Neutrophil (primary cell): ENCODE results near the gene JTB.

Experiments
- H3K27ac ChIP-seq: fragments of 200-600 bp; sonication (generic); 2 replicates; pipeline ENCODE4 v1.5.1; 2016; ENCODE audit warnings: mild to moderate bottlenecking, moderate library complexity
- H3K27me3 ChIP-seq: fragments of 200-600 bp; sonication (generic); 2 replicates; pipeline ENCODE4 v1.6.0; 2016; ENCODE audit warnings: mild to moderate bottlenecking
- H3K36me3 ChIP-seq: fragments of 200-600 bp; sonication (generic); 2 replicates; pipeline ENCODE4 v1.5.1; 2017
- H3K4me1 ChIP-seq, 2 experiments: fragments of 200-600 bp in 1 of 2; sonication (generic) in 1 of 2; 1 replicate in 1 of 2; 2 replicates in 1 of 2; pipeline versions ENCODE4 v1.5.1 to v1.6.1; 2013 to 2016; ENCODE audit warnings: low read depth in 1 of 2, low read length in 1 of 2, mild to moderate bottlenecking in 1 of 2, moderate library complexity in 1 of 2; ENCODE audit not compliant: control insufficient read depth in 1 of 2, insufficient read depth in 1 of 2
- H3K4me3 ChIP-seq, 2 experiments: fragments of 200-600 bp in 1 of 2; sonication (generic) in 1 of 2; 1 replicate in 1 of 2; 2 replicates in 1 of 2; pipeline ENCODE4 v1.5.1; 2013 to 2016; ENCODE audit warnings: low read depth in 1 of 2, low read length in 1 of 2, mild to moderate bottlenecking in 1 of 2, moderate library complexity in 1 of 2
- H3K9me3 ChIP-seq: fragments of 200-600 bp; sonication (generic); 2 replicates; pipeline ENCODE4 v1.5.1; 2016
- CTCF ChIP-seq: fragments of 200-600 bp; sonication (generic); IDR thresholded peaks from 2 replicates; pipeline ENCODE4 v1.5.1; 2016; ENCODE audit warnings: antibody characterized with exemption

The JTB gene

GRCh38 chr1:153938996-153939395 is 38.5 kb downstream of the JTB start:
- Histone ChIP-seq H3K9me3 (no peaks in the 10 kb centered on the region), H3K4me3 (no peak overlapping the region), H3K4me1 (peaks cover 14 to 19% of the 10 kb centered on the region in 2 experiments), H3K36me3 (peaks cover 93% of the 10 kb centered on the region), H3K27ac (peak overlapping the region; percentile 43), H3K27me3 (no peaks in the 10 kb centered on the region)
- no peak for TF ChIP-seq CTCF

GRCh38 chr1:153937331-153937730 is 40.1 kb downstream of the JTB start:
- Histone ChIP-seq H3K27ac (no peak overlapping the region), H3K4me1 (peaks cover 0 to 4% of the 10 kb centered on the region in 2 experiments), H3K4me3 (no peak overlapping the region), H3K36me3 (peaks cover 100% of the 10 kb centered on the region), H3K9me3 (no peaks in the 10 kb centered on the region), H3K27me3 (no peaks in the 10 kb centered on the region)
- TF ChIP-seq CTCF: no peak

GRCh38 chr1:153936011-153936802 is 41.3 kb downstream of the JTB start:
- H3K4me1 ChIP-seq: no peaks in the 10 kb centered on the region
- H3K27me3 ChIP-seq: no peaks in the 10 kb centered on the region
- no peak overlapping the region for H3K4me3 ChIP-seq
- peaks cover 99% of the 10 kb centered on the region for H3K36me3 ChIP-seq
- H3K9me3 ChIP-seq: no peaks in the 10 kb centered on the region
- no peak for TF ChIP-seq CTCF
- H3K27ac ChIP-seq: no peak overlapping the region

- Histone ChIP-seq H3K27ac (peak overlapping the region; percentile 6), H3K4me1 (no peaks in the 10 kb centered on the region), H3K27me3 (no peaks in the 10 kb centered on the region), H3K9me3 (no peaks in the 10 kb centered on the region), H3K36me3 (peaks cover 99% of the 10 kb centered on the region), H3K4me3 (no peak overlapping the region)
- TF ChIP-seq CTCF: no peak
These were observed 42.7 kb downstream of the JTB start for GRCh38 chr1:153934746-153935145.

- Histone ChIP-seq H3K4me3 (no peak overlapping the region), H3K36me3 (peaks cover 99% of the 10 kb centered on the region), H3K27me3 (no peaks in the 10 kb centered on the region), H3K4me1 (no peaks in the 10 kb centered on the region), H3K9me3 (no peaks in the 10 kb centered on the region), H3K27ac (peak overlapping the region; percentile 23)
- TF ChIP-seq CTCF: no peak
These were observed 43.5 kb downstream of the JTB start for GRCh38 chr1:153933955-153934354.
